DOHH2 (cell line): ENCODE data around the gene RNF2.

Experiments used
- EZH2phosphoT487 ChIP-seq: fragments of 200-600 bp; sonication (generic); IDR thresholded peaks from 2 replicates; pipeline ENCODE4 v1.6.1; 2017; ENCODE audit warnings: borderline replicate concordance, mild to moderate bottlenecking, antibody characterized with exemption, low read length, moderate library complexity, mixed read lengths
- TF ChIP-seq, protein P1 (sequence below): fragments of 200-600 bp; sonication (generic); IDR thresholded peaks from one replicate; pipeline ENCODE4 v1.5.1; 2014; ENCODE audit warnings: antibody characterized with exemption, mild to moderate bottlenecking, low read depth, low read length; ENCODE audit not compliant: poor library complexity, severe bottlenecking

DNA sequence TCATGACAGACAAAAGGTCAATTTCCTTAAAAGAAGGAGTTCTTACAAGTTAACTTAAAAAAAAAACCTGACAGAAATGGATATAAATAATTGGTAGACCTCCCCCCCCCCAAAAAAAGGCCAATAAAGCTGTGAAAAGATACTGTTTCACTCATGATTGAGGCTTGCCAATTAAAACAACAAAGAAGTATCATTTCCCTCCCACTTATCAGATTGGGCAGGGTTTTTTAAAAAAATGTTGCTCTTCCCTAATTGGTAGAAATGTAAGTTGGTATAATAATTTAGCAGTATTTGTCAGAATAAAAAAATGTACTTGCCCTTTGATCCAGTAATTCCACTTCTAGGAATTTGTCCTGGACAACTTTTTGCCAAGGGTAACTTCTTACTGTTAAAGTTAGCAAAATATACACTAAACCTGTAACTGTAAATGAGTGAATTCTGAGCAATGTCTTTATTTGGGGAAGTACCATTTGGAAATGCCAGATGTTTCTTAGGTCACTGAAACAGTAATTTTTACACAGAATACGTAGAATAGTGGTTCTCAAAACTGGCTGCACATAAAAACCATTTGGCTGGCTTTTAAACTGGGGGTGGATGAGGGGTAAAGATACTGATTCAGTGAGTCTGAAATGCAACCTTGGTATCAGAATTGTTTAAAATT, 17.5 kb downstream of the RNF2 start:
- TF ChIP-seq, protein P1, sequence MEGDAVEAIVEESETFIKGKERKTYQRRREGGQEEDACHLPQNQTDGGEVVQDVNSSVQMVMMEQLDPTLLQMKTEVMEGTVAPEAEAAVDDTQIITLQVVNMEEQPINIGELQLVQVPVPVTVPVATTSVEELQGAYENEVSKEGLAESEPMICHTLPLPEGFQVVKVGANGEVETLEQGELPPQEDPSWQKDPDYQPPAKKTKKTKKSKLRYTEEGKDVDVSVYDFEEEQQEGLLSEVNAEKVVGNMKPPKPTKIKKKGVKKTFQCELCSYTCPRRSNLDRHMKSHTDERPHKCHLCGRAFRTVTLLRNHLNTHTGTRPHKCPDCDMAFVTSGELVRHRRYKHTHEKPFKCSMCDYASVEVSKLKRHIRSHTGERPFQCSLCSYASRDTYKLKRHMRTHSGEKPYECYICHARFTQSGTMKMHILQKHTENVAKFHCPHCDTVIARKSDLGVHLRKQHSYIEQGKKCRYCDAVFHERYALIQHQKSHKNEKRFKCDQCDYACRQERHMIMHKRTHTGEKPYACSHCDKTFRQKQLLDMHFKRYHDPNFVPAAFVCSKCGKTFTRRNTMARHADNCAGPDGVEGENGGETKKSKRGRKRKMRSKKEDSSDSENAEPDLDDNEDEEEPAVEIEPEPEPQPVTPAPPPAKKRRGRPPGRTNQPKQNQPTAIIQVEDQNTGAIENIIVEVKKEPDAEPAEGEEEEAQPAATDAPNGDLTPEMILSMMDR, result no peak
- TF ChIP-seq EZH2phosphoT487, result no peak
